COLO668 (cell line): ENCODE results near the gene GTF2H2C.
"Not testable (repeated sequence)": the region's sequence is repeated elsewhere in the genome, so short reads cannot be mapped to it uniquely, and the experiment has no call there.

Experiments
- DNase-seq: peaks from one replicate; lab custom pipeline; 2025; ENCODE audit not compliant: unreplicated experiment; lab: John Stamatoyannopoulos, UW

GTF2H2C gene

GRCh38 chr5:69559908-69560330 lies at the start of gene GTF2H2C:
Gene GTF2H2C, plus strand, starts transcription at chr5:69560191. Its CDS starts 4,942 bp downstream, at chr5:69565133.
- DNase-seq, result not testable (repeated sequence)

- no peak for DNase-seq
Measured at GRCh38 chr5:69510694-69511093, 49.3 kb upstream of the GTF2H2C start.

GRCh38 chr5:69512740-69513260 lies 47.2 kb upstream of the GTF2H2C start:
- no peak for DNase-seq

- not testable (repeated sequence) for DNase-seq
Measured at GRCh38 chr5:69515570-69515969, 44.4 kb upstream of the GTF2H2C start.

- no peak for DNase-seq
Measured at GRCh38 chr5:69516769-69517168, 43.2 kb upstream of the GTF2H2C start.

GRCh38 chr5:69517763-69518212 lies 42.2 kb upstream of the GTF2H2C start:
- peak; percentile 7 for DNase-seq

- DNase-seq, result no peak
Measured at GRCh38 chr5:69519285-69519684, 40.7 kb upstream of the GTF2H2C start.

GRCh38 chr5:69522035-69522434 lies 38.0 kb upstream of the GTF2H2C start:
- no peak for DNase-seq

- DNase-seq, result no peak
Measured at GRCh38 chr5:69525490-69525889, 34.5 kb upstream of the GTF2H2C start.

GRCh38 chr5:69526660-69527059 lies 33.3 kb upstream of the GTF2H2C start:
- no peak for DNase-seq

GRCh38 chr5:69527128-69527770 lies 32.7 kb upstream of the GTF2H2C start:
- no peak for DNase-seq

- no peak for DNase-seq
Measured at GRCh38 chr5:69528035-69528434, 32.0 kb upstream of the GTF2H2C start.

- no peak for DNase-seq
Measured at GRCh38 chr5:69528609-69529008, 31.4 kb upstream of the GTF2H2C start.

GRCh38 chr5:69530561-69531405 lies 29.2 kb upstream of the GTF2H2C start:
- peak; percentile 3 for DNase-seq

- no peak for DNase-seq
Measured at GRCh38 chr5:69531406-69531801, 28.6 kb upstream of the GTF2H2C start.

- not testable (repeated sequence) for DNase-seq
Measured at GRCh38 chr5:69537911-69538310, 22.1 kb upstream of the GTF2H2C start.

- DNase-seq, result not testable (repeated sequence)
Measured at GRCh38 chr5:69538735-69539134, 21.3 kb upstream of the GTF2H2C start.

- DNase-seq, result not testable (repeated sequence)
Measured at GRCh38 chr5:69541347-69541746, 18.6 kb upstream of the GTF2H2C start.

GRCh38 chr5:69542838-69543618 lies 17.0 kb upstream of the GTF2H2C start:
- DNase-seq, result not testable (repeated sequence)

- DNase-seq, result not testable (repeated sequence)
Measured at GRCh38 chr5:69544602-69545001, 15.4 kb upstream of the GTF2H2C start.
